IPS-18c (cell line): ENCODE measurements around the gene MAST2.
"Not testable (repeated sequence)": the region's sequence is repeated elsewhere in the genome, so short reads cannot be mapped to it uniquely, and the experiment has no call there.

Experiments
- H3K4me3 ChIP-seq: 2 replicates; pipeline ENCODE4 v1.7.0; 2013; ENCODE audit warnings: low read depth, mild to moderate bottlenecking, low read length, moderate library complexity; ENCODE audit not compliant: insufficient read depth
- H3K9me3 ChIP-seq: one replicate; pipeline ENCODE4 v1.6.1; 2013; ENCODE audit warnings: mild to moderate bottlenecking, low read length, moderate library complexity; ENCODE audit not compliant: control insufficient read depth, insufficient read depth

Gene MAST2

GRCh38 chr1:45842786-45843185, 39.4 kb downstream of the MAST2 start:
- Histone ChIP-seq H3K4me3 (no peak overlapping the region), H3K9me3 (no peaks in the 10 kb centered on the region)

- no peak overlapping the region for H3K4me3 ChIP-seq
- H3K9me3 ChIP-seq, result no peaks in the 10 kb centered on the region
Measured at GRCh38 chr1:45843474-45843905, 40.1 kb downstream of the MAST2 start.

GRCh38 chr1:45844000-45844399, 40.6 kb downstream of the MAST2 start:
- not testable (repeated sequence) for H3K4me3 ChIP-seq, H3K9me3 ChIP-seq

GRCh38 chr1:45846931-45847330, 43.5 kb downstream of the MAST2 start:
- no peak overlapping the region for H3K4me3 ChIP-seq
- no peaks in the 10 kb centered on the region for H3K9me3 ChIP-seq

DNA sequence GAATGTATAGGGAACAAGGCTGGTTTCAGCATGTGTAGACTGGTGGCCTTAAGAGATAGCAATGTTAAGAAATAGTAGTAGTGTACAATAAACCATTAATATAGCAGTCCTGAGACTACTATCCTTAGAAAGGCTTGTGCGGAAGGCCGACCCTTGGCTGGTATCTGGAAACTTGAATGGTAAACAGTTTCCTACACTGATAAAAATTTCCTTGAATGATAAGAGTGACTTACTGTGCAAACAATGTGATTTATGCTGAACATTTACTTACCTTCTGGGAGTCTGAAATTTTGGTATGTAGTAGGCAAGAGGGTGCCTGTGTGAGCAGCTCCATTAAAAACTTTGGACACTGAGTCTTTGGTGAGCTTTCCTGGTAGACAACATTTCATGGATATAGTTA, 44.7 kb downstream of the MAST2 start:
- no peak overlapping the region for H3K4me3 ChIP-seq
- no peaks in the 10 kb centered on the region for H3K9me3 ChIP-seq

DNA sequence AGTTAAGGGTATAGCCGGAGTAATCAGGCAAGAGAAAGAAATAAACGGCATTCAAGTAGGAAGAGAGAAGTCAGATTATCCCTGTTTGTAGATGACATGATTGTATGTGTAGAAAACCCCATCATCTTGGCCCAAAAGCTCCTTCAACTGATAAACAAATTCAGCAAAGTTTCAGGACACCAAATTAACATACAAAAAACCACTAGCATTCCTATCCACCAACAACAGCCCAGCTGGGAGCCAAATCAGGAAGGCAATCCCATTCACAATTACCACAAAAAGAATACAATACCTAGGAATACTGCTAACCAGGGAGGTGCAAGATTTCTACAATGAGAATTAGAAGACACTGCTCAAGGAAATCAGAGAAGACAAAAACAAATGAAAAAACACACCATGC, 45.3 kb downstream of the MAST2 start:
- Histone ChIP-seq H3K4me3 (no peak overlapping the region), H3K9me3 (no peaks in the 10 kb centered on the region)

- Histone ChIP-seq H3K9me3 (no peaks in the 10 kb centered on the region), H3K4me3 (no peak overlapping the region)
Measured at GRCh38 chr1:45850017-45850416, 46.6 kb downstream of the MAST2 start.

DNA sequence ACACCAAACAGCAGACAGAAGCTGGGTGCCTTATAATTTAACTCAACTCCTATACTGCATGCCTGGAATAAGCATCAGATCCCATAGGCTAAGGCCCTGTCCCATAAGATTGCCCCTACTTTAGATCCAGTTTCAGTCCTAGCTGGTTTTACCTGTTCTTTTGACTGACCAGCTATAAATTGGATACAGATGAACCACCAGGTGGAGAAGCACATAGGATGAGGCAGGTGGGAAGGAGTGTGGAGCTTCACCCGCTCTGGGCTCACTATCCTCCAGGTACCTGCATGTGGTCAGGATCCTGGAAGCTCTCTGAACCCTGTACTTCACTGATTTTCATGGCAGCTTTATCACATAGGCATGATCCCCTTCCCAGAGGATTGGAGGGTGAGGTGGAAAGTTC, 51.3 kb downstream of the MAST2 start:
- Histone ChIP-seq H3K4me3 (no peak overlapping the region), H3K9me3 (no peaks in the 10 kb centered on the region)

GRCh38 chr1:45857101-45857700, 53.8 kb downstream of the MAST2 start:
- no peaks in the 10 kb centered on the region for H3K9me3 ChIP-seq

GRCh38 chr1:45857755-45858492, 54.5 kb downstream of the MAST2 start:
- H3K4me3 ChIP-seq, H3K9me3 ChIP-seq: not testable (repeated sequence)

More at GRCh38 chr1:45857101-45857700, 53.8 kb downstream of the MAST2 start:
- H3K4me3 ChIP-seq, result no peak overlapping the region

GRCh38 chr1:45859221-45859620, 55.8 kb downstream of the MAST2 start:
- Histone ChIP-seq H3K9me3 (no peaks in the 10 kb centered on the region), H3K4me3 (no peak overlapping the region)

GRCh38 chr1:45862008-45862407, 58.6 kb downstream of the MAST2 start:
- Histone ChIP-seq H3K4me3 (no peak overlapping the region), H3K9me3 (no peaks in the 10 kb centered on the region)

- H3K4me3 ChIP-seq, result no peak overlapping the region
- no peaks in the 10 kb centered on the region for H3K9me3 ChIP-seq
Measured at GRCh38 chr1:45863218-45863617, 59.8 kb downstream of the MAST2 start.

- Histone ChIP-seq H3K4me3 (no peak overlapping the region), H3K9me3 (no peaks in the 10 kb centered on the region)
Measured at GRCh38 chr1:45864167-45865106, 61.0 kb downstream of the MAST2 start.

DNA sequence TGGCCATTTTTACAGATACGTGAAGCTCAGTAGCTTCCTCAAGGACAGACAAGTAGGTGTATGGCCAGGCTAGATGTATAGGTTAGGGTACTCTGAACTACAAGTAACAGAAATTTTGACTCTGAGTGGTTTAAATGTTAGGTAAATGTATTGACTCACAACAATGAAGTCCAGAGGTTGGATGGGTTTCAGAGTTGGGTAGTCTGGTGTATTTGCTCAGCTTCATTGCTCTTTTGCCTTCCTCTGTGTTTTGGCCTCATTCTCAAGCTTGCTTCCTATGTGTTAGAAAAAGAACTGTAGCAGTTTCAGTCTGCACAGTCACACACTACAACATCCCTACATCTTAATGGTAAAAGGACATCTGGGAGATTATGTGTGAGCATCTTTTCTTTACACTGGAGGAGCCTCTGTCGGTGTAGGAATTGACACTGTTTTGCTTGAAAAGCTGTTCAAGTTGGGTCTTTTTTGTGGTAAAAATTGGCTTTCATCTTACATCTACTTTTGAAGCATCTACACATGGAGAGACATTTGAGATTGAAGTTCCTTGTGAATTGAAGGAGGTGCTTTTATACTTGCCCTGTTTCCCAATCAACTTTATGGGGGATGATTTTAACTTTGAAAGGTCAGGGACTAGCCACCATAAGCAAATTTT, 64.4 kb downstream of the MAST2 start:
- H3K4me3 ChIP-seq, result no peak overlapping the region
- no peaks in the 10 kb centered on the region for H3K9me3 ChIP-seq

DNA sequence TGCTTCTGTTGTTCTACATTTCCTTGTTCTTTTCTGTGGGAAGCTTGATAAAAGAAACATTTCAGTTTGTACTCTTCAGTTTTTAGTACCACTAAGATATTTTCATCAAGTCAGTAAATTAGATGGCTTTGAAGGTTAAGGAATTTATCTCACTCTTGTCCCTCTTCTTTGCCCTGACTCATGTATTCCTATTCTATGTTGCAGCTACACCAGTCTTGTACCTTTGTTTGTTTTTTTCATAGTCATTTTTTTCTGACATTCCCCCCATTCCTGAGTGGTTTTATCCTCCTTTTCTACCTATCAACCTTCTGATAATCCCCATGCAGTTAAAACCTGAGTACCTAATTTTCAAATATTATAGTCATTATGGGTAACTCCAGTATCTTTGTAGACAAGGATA, 65.4 kb downstream of the MAST2 start:
- Histone ChIP-seq H3K4me3 (no peak overlapping the region), H3K9me3 (no peaks in the 10 kb centered on the region)

DNA sequence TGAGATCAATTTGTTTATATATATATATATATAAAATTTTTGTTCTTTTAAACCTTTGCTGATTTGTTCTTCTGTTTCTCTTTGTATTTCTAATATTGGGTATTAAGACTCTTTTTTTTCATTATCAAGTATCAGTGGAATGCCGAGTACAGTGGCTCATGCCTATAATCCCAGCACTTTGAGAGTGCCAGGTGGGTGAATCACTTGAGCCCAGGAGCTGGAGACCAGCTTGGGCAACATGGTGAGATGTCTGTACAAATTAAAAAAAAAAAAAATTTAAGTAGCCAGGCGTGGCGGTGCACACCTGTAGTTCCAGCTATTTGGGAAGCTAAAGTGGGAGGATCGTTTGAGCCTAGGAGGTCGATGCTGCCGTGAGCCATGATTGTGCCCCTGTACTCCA, 67.1 kb downstream of the MAST2 start:
- Histone ChIP-seq H3K9me3 (no peaks in the 10 kb centered on the region), H3K4me3 (no peak overlapping the region)
